SU-DHL-6 (cell line): ENCODE measurements around the gene PIP5K1B.

Source experiments
- CTCF ChIP-seq: fragments of 200-600 bp; sonication (generic); IDR thresholded peaks from one replicate; pipeline ENCODE4 v1.5.1; 2017; ENCODE audit warnings: antibody characterized with exemption, mild to moderate bottlenecking, low read length, moderate library complexity; ENCODE audit not compliant: insufficient read depth, poor library complexity, severe bottlenecking
- EZH2phosphoT487 ChIP-seq: fragments of 200-600 bp; sonication (generic), shearing (Covaris generic); conservative IDR thresholded peaks from 2 replicates; pipeline ENCODE4 v1.6.1; 2018; ENCODE audit warnings: mild to moderate bottlenecking, antibody characterized with exemption, low read length, moderate library complexity, mixed read lengths

GRCh38 chr9:68708513-68708912 is 3.5 kb downstream of the PIP5K1B start:
- no peak for TF ChIP-seq CTCF
- no peak for TF ChIP-seq EZH2phosphoT487
